Activated T-cell treated with anti-CD3 and anti-CD28 coated beads, Interleukin-2, amount 50 U/mL, for 4 hours (primary cell): ENCODE results near the gene FGF21. TPM values are rescaled to one million over a fixed set of nuclear protein-coding genes. Genes with fewer than 3 reads are reported as not detected.

Source experiments
- ATAC-seq, 2 donors: fragments of 200-7000 bp; cut with Tn5 transposase; one replicate each; pipeline ENCODE4 v1.10.0; 2021
- DNase-seq: peaks from one replicate; pipeline ENCODE4 v3.0.0-alpha.2; 2020
- H3K27me3 Mint-ChIP-seq: one replicate; pipeline ENCODE4 v1.8.0; 2021; ENCODE audit warnings: low read depth, mixed read lengths
- H3K36me3 Mint-ChIP-seq: one replicate; pipeline ENCODE4 v1.8.0; 2022; ENCODE audit warnings: mixed read lengths; ENCODE audit not compliant: insufficient read depth
- H3K4me1 Mint-ChIP-seq: one replicate; pipeline ENCODE4 v1.8.0; 2021; ENCODE audit warnings: low read depth, mixed read lengths
- H3K4me3 Mint-ChIP-seq: one replicate; pipeline ENCODE4 v1.8.0; 2021; ENCODE audit warnings: mild to moderate bottlenecking, moderate library complexity, mixed read lengths
- H3K9me3 Mint-ChIP-seq: one replicate; pipeline ENCODE4 v1.8.0; 2021; ENCODE audit warnings: mixed read lengths
- total RNA-seq, 3 donors: library from RNA; stranded (reverse); gene quantifications; one replicate each; pipeline ENCODE4 v1.2.1, GENCODE V29; 2021

Gene FGF21
- total RNA-seq, 3 donors from 2014 or later: not detected

- no peaks in the 10 kb centered on the region for H3K27me3 Mint-ChIP-seq
- peak overlapping the region; percentile 87 for H3K4me3 Mint-ChIP-seq
- H3K4me1 Mint-ChIP-seq: peaks cover 13% of the 10 kb centered on the region
- peaks cover 4% of the 10 kb centered on the region for H3K9me3 Mint-ChIP-seq
- H3K36me3 Mint-ChIP-seq: peaks cover 3% of the 10 kb centered on the region
- DNase-seq (no peak), ATAC-seq (peak; percentile 2 to 3)
Measured at GRCh38 chr19:48720251-48720612, 35.1 kb upstream of the FGF21 start.

DNA sequence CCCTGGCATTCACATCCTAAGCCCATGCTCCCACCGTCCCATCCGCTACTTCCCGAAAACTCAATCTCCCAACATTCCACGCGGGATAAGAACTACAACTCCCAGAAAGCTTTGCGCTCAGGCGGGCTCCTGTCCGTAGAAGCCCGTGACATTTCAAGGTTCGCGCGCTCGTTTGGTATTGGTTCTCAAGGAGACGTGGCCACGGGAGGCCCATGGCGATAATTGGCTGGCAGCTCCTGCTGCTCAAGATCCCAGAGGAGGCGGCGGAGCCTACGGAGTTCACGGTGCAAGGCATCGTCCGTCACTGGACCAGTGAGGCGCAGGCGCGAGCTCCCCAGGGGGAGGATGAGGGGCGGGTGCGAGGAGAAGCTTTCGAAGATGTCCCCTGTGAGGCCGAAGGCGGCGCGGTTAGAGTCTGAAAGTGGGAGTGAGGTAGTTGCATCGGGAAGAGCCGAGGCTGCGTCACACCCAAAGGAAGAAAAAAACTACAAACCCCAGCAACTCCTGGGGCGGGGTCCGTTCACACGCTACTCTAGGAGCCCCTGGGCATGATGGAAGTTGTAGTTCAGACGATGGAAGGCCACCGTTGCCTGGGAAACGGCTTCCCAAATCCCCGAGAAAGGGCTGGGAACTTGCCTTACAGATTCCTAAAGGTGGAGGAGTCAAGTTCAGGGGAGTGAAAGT, 34.6 kb upstream of the FGF21 start:
- H3K4me3 Mint-ChIP-seq: peak overlapping the region; percentile 87
- H3K4me1 Mint-ChIP-seq: peaks cover 16% of the 10 kb centered on the region
- H3K9me3 Mint-ChIP-seq: peaks cover 7% of the 10 kb centered on the region
- H3K36me3 Mint-ChIP-seq: peaks cover 3% of the 10 kb centered on the region
- ATAC-seq (peak; percentile 96), DNase-seq (peak; percentile 79)
- H3K27me3 Mint-ChIP-seq: no peaks in the 10 kb centered on the region

- DNase-seq: no peak
- H3K27me3 Mint-ChIP-seq: no peaks in the 10 kb centered on the region
- peaks cover 26% of the 10 kb centered on the region for H3K4me1 Mint-ChIP-seq
- H3K4me3 Mint-ChIP-seq: no peak overlapping the region
- no peak for ATAC-seq
- H3K9me3 Mint-ChIP-seq: peaks cover 12% of the 10 kb centered on the region
- H3K36me3 Mint-ChIP-seq: peaks cover 6% of the 10 kb centered on the region
Measured at GRCh38 chr19:48722196-48722708, 33.1 kb upstream of the FGF21 start.

- DNase-seq (no peak), ATAC-seq (peak; percentile 41 to 45)
- Mint-ChIP-seq H3K4me3 (peak overlapping the region; percentile 34), H3K4me1 (peaks cover 26% of the 10 kb centered on the region), H3K9me3 (peaks cover 12% of the 10 kb centered on the region), H3K27me3 (no peaks in the 10 kb centered on the region), H3K36me3 (peaks cover 6% of the 10 kb centered on the region)
Measured at GRCh38 chr19:48724796-48725753, 30.2 kb upstream of the FGF21 start.

DNA sequence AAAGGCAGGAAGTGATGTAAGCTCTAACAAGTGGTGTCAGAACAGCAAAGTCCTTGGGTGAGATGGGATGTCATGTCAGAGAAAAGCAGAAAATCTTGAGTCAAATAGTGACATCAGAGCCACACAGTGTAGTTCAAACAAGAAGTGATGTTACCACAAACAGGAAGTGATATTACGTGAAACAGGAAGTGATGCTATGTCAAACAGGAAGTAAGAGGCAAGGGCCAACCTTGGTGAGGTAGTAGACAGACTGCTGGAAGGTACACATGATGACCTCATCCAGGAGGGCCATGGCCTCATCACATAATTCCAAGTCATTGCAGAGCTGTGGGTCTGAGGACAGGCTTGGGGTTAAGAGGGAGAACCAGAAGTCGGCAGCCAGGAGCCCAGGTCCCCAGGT, 28.8 kb upstream of the FGF21 start:
- peaks cover 12% of the 10 kb centered on the region for H3K9me3 Mint-ChIP-seq
- DNase-seq (no peak), ATAC-seq (no peak)
- H3K36me3 Mint-ChIP-seq: peaks cover 6% of the 10 kb centered on the region
- H3K4me3 Mint-ChIP-seq: no peak overlapping the region
- H3K27me3 Mint-ChIP-seq: no peaks in the 10 kb centered on the region
- H3K4me1 Mint-ChIP-seq: peaks cover 19% of the 10 kb centered on the region

DNA sequence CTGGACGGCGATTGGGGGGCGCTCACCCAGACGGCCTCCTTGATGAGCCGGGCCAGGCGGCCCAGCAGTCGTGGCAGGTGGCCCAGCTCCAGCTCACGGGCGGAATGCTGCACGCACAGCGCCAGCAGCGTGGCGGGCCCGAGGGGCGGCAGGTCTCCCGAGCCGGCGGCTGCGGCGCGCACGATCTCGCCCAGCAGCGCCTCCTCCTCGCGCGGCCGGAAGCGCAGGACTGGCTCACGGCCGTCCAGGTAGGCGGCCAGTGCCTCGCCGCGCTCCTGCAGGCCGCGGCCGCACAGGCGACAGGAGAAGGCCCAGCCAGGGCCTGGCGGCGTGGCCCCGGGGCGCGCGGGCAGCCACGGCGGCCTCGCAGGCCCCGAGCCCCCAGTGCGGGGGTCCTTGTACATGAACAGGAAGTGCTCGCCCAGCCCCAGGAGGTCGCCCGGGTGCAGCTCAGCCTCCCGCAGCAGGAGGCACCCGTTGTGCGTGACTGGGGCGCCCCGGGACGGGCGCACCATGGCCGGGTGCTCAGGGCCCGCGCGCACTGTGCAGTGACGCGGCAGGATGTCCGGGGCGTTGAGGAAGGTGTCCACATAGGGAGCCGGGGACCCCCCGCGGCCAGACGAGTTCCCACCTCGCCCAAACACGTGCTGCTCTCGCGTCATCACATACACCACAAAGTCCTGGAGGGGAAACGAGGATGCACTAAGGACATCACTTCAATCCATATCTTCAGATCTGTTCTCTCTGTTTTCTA, 26.2 kb upstream of the FGF21 start:
- no peaks in the 10 kb centered on the region for H3K27me3 Mint-ChIP-seq
- no peak for ATAC-seq
- H3K4me1 Mint-ChIP-seq: peaks cover 19% of the 10 kb centered on the region
- no peak overlapping the region for H3K4me3 Mint-ChIP-seq
- peaks cover 6% of the 10 kb centered on the region for H3K36me3 Mint-ChIP-seq
- H3K9me3 Mint-ChIP-seq: peaks cover 12% of the 10 kb centered on the region
- no peak for DNase-seq

DNA sequence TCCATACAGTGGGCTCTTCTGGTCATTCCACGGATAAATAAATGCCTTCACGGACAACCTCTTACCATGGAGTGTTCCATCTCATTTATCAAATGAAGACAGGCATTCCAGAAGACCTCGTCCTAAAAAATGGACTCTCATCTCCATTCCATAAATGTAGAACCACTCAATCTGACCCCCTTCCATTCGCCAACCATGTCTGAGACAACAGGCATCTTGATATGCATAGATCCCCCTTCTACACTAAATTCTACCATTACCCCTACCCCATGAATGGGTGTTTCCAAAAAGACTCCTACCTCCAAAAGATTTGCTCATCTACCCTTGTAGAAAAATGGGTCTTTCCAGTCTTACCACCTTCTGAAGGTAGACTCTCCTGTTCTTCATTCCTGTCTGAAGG, 23.9 kb upstream of the FGF21 start:
- peaks cover 2% of the 10 kb centered on the region for H3K9me3 Mint-ChIP-seq
- H3K4me1 Mint-ChIP-seq: peaks cover 5% of the 10 kb centered on the region
- ATAC-seq (no peak), DNase-seq (no peak)
- H3K27me3 Mint-ChIP-seq: no peaks in the 10 kb centered on the region
- peaks cover 2% of the 10 kb centered on the region for H3K36me3 Mint-ChIP-seq
- H3K4me3 Mint-ChIP-seq: no peak overlapping the region

GRCh38 chr19:48734625-48735024, 20.7 kb upstream of the FGF21 start:
- Mint-ChIP-seq H3K9me3 (no peaks in the 10 kb centered on the region), H3K4me3 (no peak overlapping the region), H3K27me3 (no peaks in the 10 kb centered on the region)

DNA sequence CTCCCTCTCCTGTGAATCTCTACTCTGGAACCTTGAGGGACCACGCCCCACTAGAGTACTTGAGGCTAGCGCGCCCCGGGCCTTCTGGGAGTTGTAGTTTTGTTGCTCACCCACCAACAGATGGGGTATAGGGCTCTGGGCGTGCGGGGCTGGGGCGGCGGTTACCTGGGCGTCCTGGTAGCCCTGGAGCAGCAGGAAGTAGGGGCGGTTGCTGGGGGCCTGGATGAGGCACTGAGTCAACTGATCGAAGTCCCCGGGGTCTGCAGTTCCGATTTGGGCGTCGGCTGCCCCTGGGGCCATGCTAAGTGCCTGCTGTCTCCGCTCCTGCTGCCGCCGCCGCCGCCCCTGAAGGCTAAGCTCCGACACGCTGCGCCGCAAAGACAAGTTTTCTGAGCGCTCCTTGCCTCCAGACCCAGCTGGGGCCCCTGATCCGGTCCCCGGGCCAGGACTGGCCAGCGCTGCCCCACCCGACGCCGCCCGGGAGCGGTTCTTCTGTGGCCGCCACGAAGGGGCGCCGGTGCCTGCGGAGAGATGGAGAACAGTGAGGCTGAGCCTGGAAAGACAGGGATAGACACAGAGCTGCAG, 20.2 kb upstream of the FGF21 start:
- no peak for DNase-seq
- no peaks in the 10 kb centered on the region for H3K27me3 Mint-ChIP-seq
- ATAC-seq: no peak
- no peak overlapping the region for H3K4me3 Mint-ChIP-seq
- no peaks in the 10 kb centered on the region for H3K9me3 Mint-ChIP-seq
- peaks cover 8% of the 10 kb centered on the region for H3K4me1 Mint-ChIP-seq
- H3K36me3 Mint-ChIP-seq: no peaks in the 10 kb centered on the region

More at GRCh38 chr19:48734625-48735024, 20.7 kb upstream of the FGF21 start:
- Mint-ChIP-seq H3K36me3 (no peaks in the 10 kb centered on the region), H3K4me1 (peaks cover 4% of the 10 kb centered on the region)
- ATAC-seq (no peak), DNase-seq (no peak)

DNA sequence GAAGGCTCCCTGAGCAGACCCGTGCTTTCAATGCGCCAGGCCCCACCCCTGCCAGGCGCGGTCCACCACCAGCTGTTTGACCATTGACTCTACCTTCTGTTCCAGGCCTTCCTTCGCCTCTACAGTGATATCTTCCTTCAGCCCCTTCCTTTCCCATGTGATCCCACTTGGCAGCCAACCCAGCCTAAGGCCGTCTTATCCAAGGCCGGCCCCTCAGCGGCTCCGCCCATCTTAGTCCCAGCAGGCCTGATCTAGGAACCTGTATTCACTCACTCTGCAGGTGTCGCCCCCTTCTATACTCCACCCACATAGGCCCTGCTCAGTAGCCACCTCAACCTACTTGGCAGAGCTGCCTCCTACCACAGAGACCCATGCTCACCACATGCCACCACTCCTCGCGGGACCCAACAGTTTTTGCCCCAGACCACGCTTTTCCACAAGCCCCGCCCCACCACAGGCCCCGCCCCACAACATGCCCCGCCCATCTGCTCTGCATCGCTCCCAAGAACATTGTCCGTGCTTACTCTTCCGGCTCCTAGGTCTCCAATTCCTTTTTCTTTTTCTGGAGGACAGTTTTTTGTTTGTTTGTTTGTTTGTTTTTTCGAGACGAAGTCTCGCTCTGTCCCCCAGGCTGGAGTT, 17.8 kb upstream of the FGF21 start:
- Mint-ChIP-seq H3K4me1 (peaks cover 18% of the 10 kb centered on the region), H3K4me3 (no peak overlapping the region), H3K9me3 (no peaks in the 10 kb centered on the region), H3K36me3 (no peaks in the 10 kb centered on the region), H3K27me3 (no peaks in the 10 kb centered on the region)
- DNase-seq (no peak), ATAC-seq (no peak)

GRCh38 chr19:48738557-48739403, 16.5 kb upstream of the FGF21 start:
- DNase-seq: peak; percentile 92
- H3K27me3 Mint-ChIP-seq: no peaks in the 10 kb centered on the region
- H3K36me3 Mint-ChIP-seq: no peaks in the 10 kb centered on the region
- H3K9me3 Mint-ChIP-seq: no peaks in the 10 kb centered on the region
- peak overlapping the region; percentile 68 for H3K4me3 Mint-ChIP-seq
- peak; percentile 92 to 95 for ATAC-seq
- peaks cover 18% of the 10 kb centered on the region for H3K4me1 Mint-ChIP-seq

GRCh38 chr19:48739404-48740163, 15.7 kb upstream of the FGF21 start:
- Mint-ChIP-seq H3K4me3 (no peak overlapping the region), H3K27me3 (no peaks in the 10 kb centered on the region), H3K4me1 (peaks cover 18% of the 10 kb centered on the region), H3K9me3 (no peaks in the 10 kb centered on the region), H3K36me3 (no peaks in the 10 kb centered on the region)
- ATAC-seq: peak; percentile 2 to 7
- no peak for DNase-seq
